Activated CD8-positive, alpha-beta T cell treated with anti-CD3 and anti-CD28 coated beads, Interleukin-2, amount 10 ng/mL, durations not matched to agents 7 days and 5 days (primary cell): Measurements from ENCODE around the gene VEPH1. TPM values are rescaled to one million over a fixed set of nuclear protein-coding genes. Genes with fewer than 3 reads are reported as not detected.

Source experiments
- ATAC-seq: fragments of 150-1000 bp; cut with Tn5 transposase; one replicate; pipeline ENCODE4 v1.10.0; 2021; ENCODE audit warnings: moderate library complexity
- CTCF ChIA-PET: fragments of 350-600 bp; sonication (Branson Sonifier 250); formaldehyde crosslinking; loops from one replicate; lab custom pipeline; 2021; ENCODE audit warnings: antibody characterized with exemption; lab: Charles Lee
- POLR2A ChIA-PET: fragments of 350-600 bp; sonication (Branson Sonifier 250); formaldehyde crosslinking; loops from one replicate; lab custom pipeline; 2021; ENCODE audit warnings: antibody characterized with exemption; lab: Charles Lee
- DNase-seq: peaks from one replicate; pipeline ENCODE4 v3.0.0-alpha.2; 2020
- H3K27ac Mint-ChIP-seq: one replicate; pipeline ENCODE4 v1.8.0; 2021; ENCODE audit warnings: mild to moderate bottlenecking, mixed read lengths
- H3K27me3 Mint-ChIP-seq: one replicate; pipeline ENCODE4 v1.8.0; 2021; ENCODE audit warnings: low read depth, mixed read lengths
- H3K36me3 Mint-ChIP-seq: one replicate; pipeline ENCODE4 v1.8.0; 2021; ENCODE audit warnings: low read depth, mixed read lengths
- H3K4me1 Mint-ChIP-seq: one replicate; pipeline ENCODE4 v1.8.0; 2021; ENCODE audit warnings: low read depth, mixed read lengths
- H3K4me3 Mint-ChIP-seq: one replicate; pipeline ENCODE4 v1.8.0; 2021; ENCODE audit warnings: mild to moderate bottlenecking, mixed read lengths
- H3K9me3 Mint-ChIP-seq: one replicate; pipeline ENCODE4 v1.8.0; 2022; ENCODE audit warnings: mixed read lengths; ENCODE audit not compliant: insufficient read depth
- total RNA-seq, 2 experiments: library from RNA; stranded (reverse); gene quantifications; one replicate each; pipeline ENCODE4 v1.2.3, GENCODE V29; 2021

VEPH1 gene
- total RNA-seq, 2 experiments from 2014 or later: not detected

DNA sequence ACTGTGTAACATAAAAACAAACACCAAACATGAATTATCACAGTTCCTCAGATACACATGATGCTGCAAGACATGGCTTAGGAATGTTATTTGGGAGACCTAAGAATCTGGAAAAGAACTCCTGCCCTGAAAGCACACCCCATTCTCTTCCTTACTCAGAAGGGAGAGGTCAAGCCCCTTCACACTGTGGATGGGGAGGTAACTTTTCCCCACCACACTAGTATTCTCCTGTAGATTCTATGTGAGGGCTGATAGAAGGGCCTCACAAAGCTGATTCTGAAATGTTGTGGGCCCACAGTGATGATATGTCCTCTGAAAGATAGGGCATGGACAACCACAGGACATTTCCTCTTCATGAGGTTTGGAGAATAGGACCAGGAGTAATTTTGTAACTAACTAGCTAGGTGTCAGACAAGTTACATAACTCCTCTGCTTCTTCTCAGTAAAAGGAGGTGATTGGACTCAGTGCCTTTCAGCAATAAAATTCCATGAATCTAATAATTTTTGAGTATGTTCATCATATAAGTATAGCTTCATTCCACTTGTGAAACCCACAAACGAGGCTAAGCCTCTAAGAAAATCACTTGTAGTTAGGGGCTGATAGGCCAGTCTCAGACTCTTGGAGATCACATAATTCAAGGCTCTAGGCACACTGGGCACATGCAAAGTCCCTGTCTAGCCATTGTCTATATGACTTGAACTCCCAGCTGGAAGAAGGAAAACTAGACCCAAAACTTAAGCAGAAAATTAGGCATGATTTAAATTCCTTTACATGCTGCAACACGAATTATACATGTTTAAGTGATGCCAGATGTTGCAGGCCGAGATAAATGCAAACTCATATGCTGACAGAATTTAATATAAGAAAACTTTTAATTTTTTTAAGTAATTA, 59.1 kb downstream of the VEPH1 start:
- Mint-ChIP-seq H3K36me3 (no peaks in the 10 kb centered on the region), H3K4me3 (no peak overlapping the region), H3K4me1 (no peaks in the 10 kb centered on the region), H3K27me3 (peaks cover 3% of the 10 kb centered on the region), H3K9me3 (no peaks in the 10 kb centered on the region), H3K27ac (no peak overlapping the region)
- POLR2A ChIA-PET: no interaction called here
- DNase-seq (no peak), ATAC-seq (no peak)
- CTCF ChIA-PET: no interaction called here

DNA sequence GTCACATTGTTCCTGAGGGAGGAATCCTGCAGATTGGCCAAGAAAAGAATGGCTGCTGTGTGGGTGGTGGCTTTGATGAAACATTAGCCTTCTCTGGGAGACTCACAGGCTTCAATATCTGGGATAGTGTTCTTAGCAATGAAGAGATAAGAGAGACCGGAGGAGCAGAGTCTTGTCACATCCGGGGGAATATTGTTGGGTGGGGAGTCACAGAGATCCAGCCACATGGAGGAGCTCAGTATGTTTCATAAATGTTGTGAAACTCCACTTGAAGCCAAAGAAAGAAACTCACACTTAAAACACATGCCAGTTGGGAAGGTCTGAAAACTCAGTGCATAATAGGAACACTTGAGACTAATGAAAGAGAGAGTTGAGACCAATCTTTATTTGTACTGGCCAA, 60.5 kb downstream of the VEPH1 start:
- H3K4me3 Mint-ChIP-seq: no peak overlapping the region
- POLR2A ChIA-PET: no interaction called here
- H3K36me3 Mint-ChIP-seq: no peaks in the 10 kb centered on the region
- H3K27ac Mint-ChIP-seq: no peak overlapping the region
- peaks cover 13% of the 10 kb centered on the region for H3K27me3 Mint-ChIP-seq
- no peak for ATAC-seq
- CTCF ChIA-PET: no interaction called here
- H3K9me3 Mint-ChIP-seq: no peaks in the 10 kb centered on the region
- no peaks in the 10 kb centered on the region for H3K4me1 Mint-ChIP-seq
- DNase-seq: no peak

DNA sequence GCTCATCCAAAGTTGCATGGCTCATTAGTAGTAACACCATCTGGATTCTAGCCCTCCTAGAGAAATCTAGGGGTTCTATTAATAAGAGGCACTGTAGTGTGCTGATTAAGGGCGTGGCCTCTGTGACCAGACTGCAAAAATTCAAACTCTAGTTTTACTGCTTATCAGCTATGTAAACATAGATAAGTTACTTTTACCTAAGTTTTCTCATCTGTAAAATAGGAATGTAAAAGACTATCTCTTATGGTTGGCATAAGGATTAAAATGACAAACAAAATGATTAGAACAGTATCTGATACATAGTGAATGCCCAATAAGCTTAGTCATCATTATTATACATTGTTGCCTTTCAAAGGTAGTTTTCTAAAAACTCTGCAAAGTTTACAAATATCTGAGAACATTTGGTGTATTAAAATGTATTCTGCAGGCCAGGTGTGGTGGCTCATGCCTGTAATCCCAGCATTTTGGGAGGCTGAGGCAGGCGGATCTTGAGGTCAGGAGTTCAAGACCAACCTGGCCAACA, 62.1 kb downstream of the VEPH1 start:
- Mint-ChIP-seq H3K36me3 (no peaks in the 10 kb centered on the region), H3K27me3 (peaks cover 26% of the 10 kb centered on the region), H3K4me1 (peaks cover 7% of the 10 kb centered on the region), H3K4me3 (no peak overlapping the region), H3K9me3 (no peaks in the 10 kb centered on the region), H3K27ac (no peak overlapping the region)
- ATAC-seq: no peak
- CTCF ChIA-PET: no interaction called here
- POLR2A ChIA-PET: interaction anchor here (0.6 kb wide), 1 partner anchor 282 kb away, joined by 3 read pairs; no protein-coding TSS in a partner anchor
- DNase-seq: no peak

DNA sequence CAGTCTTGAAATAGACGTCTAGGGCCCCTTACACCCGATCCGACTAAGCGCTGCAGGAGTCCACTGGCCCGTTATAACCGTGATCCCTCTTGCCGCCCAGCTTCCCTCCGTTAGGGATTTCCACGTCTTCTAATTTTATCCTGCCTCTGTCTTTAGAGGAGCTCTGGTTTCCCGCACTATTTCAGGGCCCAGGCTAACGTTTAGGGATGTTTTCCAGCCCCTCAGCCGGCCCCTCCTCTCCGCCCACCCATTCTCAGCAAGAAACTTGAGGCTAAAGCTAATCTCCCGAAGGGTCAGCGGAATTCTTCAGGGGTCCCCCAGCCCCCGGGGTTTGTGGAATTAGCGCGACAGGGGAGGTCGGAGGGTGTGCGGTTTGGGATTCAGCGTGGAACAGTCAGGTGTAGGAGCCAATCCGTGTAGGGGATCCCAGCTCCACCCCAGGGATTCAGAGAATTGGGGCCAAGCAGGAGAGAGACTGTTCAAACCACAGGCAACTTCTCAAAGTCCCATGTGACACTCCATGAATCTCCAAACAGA, 65.0 kb downstream of the VEPH1 start:
- Mint-ChIP-seq H3K27me3 (peaks cover 39% of the 10 kb centered on the region), H3K27ac (no peak overlapping the region), H3K4me3 (peak overlapping the region; percentile 53), H3K9me3 (no peaks in the 10 kb centered on the region), H3K36me3 (no peaks in the 10 kb centered on the region), H3K4me1 (peaks cover 7% of the 10 kb centered on the region)
- POLR2A ChIA-PET: no interaction called here
- ATAC-seq (no peak), DNase-seq (no peak)
- CTCF ChIA-PET: interaction anchor here (0.5 kb wide), 1 partner anchor 145 kb away, joined by 3 read pairs; no protein-coding TSS in a partner anchor

DNA sequence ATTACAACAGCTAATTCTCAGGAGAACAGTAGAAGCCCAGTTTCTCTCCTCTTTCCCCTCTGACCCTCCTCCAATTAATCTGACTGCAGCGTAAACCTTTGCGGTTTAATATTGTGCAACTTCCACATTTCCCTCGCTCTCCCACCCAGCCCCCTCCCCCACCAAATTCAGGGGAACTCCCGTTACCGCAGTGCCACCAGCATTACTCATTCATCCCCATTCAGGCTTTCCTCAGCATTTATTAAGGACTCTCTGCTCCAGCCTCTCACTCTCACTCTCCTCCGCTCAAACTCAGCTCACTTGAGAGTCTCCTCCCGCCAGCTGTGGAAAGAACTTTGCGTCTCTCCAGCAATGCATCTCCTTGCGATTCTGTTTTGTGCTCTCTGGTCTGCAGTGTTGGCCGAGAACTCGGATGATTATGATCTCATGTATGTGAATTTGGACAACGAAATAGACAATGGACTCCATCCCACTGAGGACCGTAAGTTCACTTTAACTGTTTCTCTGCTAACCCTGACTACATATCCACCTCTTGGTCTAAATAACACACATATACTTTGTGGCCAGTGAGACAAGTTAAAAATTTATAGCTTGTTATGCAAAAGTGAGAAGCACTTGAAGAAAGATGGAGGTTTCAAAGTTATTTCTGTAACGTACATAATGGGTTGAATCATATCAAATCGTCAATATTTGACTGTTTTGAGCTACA, 66.5 kb downstream of the VEPH1 start, which contains the start of gene PTX3:
PTX3 (plus strand) TSS at position 268 of the 709 bp plus-strand sequence; CDS start at position 352, 84 bp downstream.
- Mint-ChIP-seq H3K4me3 (peak within 1 kb of the TSS; percentile 53), H3K9me3 (no peaks in the 10 kb centered on the region), H3K27ac (no peak within 1 kb of the TSS), H3K36me3 (no peaks in the 10 kb centered on the region), H3K4me1 (peaks cover 7% of the 10 kb centered on the region), H3K27me3 (peaks cover 39% of the 10 kb centered on the region)
- ATAC-seq: no peak
- POLR2A ChIA-PET: no interaction called here
- no peak for DNase-seq
- CTCF ChIA-PET: no interaction called here

DNA sequence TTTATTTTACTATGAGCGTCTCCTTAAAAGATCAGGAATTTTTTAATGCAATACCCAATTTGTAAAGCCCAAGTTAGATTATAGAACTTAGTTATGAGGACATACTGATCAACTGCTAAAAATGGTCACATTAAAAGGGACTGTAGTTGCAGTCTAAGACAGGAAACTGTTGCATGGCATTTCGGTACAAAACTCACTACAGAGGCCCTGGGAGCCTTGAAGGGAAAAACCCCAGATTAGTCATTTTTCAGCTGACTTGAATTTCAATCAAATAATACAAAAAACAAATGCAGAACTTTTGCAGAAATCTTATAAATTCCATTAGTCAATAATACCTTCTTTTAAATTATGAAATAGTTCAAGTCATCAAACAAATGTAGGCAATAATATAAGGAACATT, 73.5 kb downstream of the VEPH1 start:
- CTCF ChIA-PET: no interaction called here
- H3K27ac Mint-ChIP-seq: no peak overlapping the region
- no peaks in the 10 kb centered on the region for H3K36me3 Mint-ChIP-seq
- no peak overlapping the region for H3K4me3 Mint-ChIP-seq
- H3K9me3 Mint-ChIP-seq: no peaks in the 10 kb centered on the region
- H3K4me1 Mint-ChIP-seq: no peaks in the 10 kb centered on the region
- ATAC-seq (no peak), DNase-seq (no peak)
- peaks cover 11% of the 10 kb centered on the region for H3K27me3 Mint-ChIP-seq
- POLR2A ChIA-PET: no interaction called here

DNA sequence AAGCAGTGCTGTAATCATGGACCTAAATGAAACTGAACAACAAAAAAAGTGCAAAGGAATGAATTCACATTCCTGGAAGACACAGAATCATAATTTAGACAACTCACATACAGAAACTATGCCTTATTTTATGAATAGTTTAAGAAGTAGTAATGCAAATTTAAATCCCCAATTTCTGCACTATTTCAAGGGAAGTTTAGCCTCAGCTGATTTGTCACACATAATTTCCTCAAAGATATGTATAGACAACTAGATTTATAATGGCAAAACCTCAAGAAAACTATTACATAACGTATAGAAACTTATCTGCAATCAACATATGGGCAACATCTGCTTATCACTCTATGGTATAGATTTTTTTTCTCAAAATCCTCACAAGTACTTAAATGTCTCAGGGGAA, 74.4 kb downstream of the VEPH1 start:
- ATAC-seq (no peak), DNase-seq (no peak)
- Mint-ChIP-seq H3K4me3 (no peak overlapping the region), H3K27ac (no peak overlapping the region), H3K27me3 (peaks cover 8% of the 10 kb centered on the region), H3K4me1 (no peaks in the 10 kb centered on the region), H3K36me3 (no peaks in the 10 kb centered on the region), H3K9me3 (no peaks in the 10 kb centered on the region)
- POLR2A ChIA-PET: no interaction called here
- CTCF ChIA-PET: no interaction called here

DNA sequence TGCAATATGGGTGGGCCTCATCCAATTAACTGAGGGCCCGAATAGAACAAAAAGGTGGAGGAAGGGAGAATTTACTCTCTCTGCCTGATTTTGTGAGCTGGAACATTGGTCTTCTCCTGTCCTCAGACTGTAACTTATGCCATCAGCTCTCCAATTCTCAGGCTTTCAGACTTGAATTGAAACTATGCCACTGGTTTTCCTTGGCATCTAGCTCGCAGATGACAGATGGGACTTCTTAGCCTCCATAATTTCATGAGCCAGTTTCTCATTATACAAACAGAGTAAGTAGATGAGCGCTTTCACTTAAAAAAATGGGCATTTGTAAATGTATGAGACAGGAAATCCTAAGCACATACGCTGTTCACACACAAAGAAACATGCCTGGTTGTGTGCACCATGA, 75.3 kb downstream of the VEPH1 start:
- no peaks in the 10 kb centered on the region for H3K4me1 Mint-ChIP-seq
- H3K36me3 Mint-ChIP-seq: no peaks in the 10 kb centered on the region
- no peak for DNase-seq
- H3K27me3 Mint-ChIP-seq: peaks cover 3% of the 10 kb centered on the region
- ChIA-PET CTCF (no interaction called here), POLR2A (no interaction called here)
- H3K9me3 Mint-ChIP-seq: no peaks in the 10 kb centered on the region
- no peak for ATAC-seq
- H3K4me3 Mint-ChIP-seq: no peak overlapping the region
- H3K27ac Mint-ChIP-seq: no peak overlapping the region

DNA sequence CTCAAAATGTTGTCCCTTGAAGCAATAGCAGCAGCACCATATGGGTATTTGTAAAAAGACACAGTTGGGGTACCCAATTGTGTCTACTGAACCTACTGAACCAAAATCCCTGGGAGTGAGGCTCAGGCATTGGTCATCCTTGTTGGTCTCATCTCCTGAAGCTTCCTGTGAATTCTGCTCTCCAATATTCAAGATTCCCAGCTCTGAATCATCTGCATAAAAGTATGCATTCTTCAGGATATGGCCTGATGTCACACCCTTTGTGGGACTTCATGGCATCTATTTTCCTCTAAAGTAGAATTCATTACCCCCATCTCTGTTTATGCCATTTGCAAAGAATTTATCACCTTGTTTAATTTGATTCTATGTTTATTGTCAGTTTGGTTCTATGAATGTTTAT, 79.9 kb downstream of the VEPH1 start:
- POLR2A ChIA-PET: no interaction called here
- Mint-ChIP-seq H3K4me3 (no peak overlapping the region), H3K27me3 (no peaks in the 10 kb centered on the region), H3K27ac (no peak overlapping the region), H3K9me3 (no peaks in the 10 kb centered on the region), H3K36me3 (no peaks in the 10 kb centered on the region), H3K4me1 (no peaks in the 10 kb centered on the region)
- ATAC-seq: no peak
- no peak for DNase-seq
- CTCF ChIA-PET: no interaction called here

DNA sequence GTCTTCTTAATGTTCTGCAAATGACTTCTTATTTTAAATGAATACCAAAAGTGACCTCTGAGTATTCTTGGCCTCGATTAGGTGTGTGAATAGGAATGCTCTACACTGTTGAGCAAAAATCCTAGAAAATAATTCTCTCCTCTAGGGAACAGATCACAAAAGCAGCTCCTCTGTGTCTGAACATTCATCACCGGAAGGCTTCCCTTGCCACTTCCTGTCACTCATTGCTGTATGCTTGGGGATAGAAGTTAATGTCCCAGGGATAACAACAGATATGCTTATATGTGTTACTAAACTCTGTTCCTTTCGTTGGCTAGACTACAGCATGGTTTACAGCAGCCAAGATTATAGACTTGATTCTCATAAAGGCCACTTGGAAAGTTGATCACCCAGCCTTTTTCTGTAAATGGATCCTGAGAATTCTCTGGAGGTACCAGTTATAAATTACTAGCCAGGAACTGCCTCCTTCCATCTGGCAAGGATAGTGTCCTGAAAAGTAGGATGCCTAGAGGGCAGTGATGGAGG, 82.5 kb downstream of the VEPH1 start:
- H3K27me3 Mint-ChIP-seq: no peaks in the 10 kb centered on the region
- CTCF ChIA-PET: no interaction called here
- POLR2A ChIA-PET: interaction anchor here (0.6 kb wide), 1 partner anchor 1015 kb away, joined by 3 read pairs; no protein-coding TSS in a partner anchor

DNA sequence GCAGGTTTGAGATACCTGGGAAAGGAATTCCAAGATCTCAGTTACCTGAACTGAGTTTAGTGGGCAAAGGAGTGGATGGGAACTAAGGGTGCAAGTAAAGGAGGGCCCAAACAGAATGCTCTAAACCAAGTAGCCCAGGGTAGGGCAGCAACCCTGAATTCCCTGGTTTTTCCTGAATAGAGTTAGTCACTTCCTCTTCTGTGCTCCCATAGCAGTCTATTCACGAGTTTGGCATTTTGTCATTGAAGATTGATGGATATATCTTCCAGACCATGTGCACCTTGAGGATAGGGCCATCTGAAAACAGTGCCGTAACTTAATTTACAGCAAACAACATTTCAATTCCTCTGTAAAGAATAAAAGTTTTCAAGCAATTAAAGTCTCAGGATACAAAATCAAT, 85.1 kb downstream of the VEPH1 start:
- CTCF ChIA-PET: no interaction called here
- Mint-ChIP-seq H3K4me1 (no peaks in the 10 kb centered on the region), H3K27me3 (peaks cover 6% of the 10 kb centered on the region), H3K27ac (no peak overlapping the region), H3K36me3 (no peaks in the 10 kb centered on the region), H3K4me3 (no peak overlapping the region), H3K9me3 (no peaks in the 10 kb centered on the region)
- ATAC-seq (no peak), DNase-seq (no peak)
- POLR2A ChIA-PET: no interaction called here

More for the DNA sequence above, 82.5 kb downstream of the VEPH1 start:
- H3K9me3 Mint-ChIP-seq: no peaks in the 10 kb centered on the region
- DNase-seq (no peak), ATAC-seq (no peak)
- no peak overlapping the region for H3K4me3 Mint-ChIP-seq
- no peaks in the 10 kb centered on the region for H3K36me3 Mint-ChIP-seq
- H3K27ac Mint-ChIP-seq: no peak overlapping the region
- H3K4me1 Mint-ChIP-seq: no peaks in the 10 kb centered on the region
